HG02943 (cell line): ENCODE measurements around the gene AMBRA1.

Source experiments
- ATAC-seq: cut with Tn5 transposase; IDR thresholded peaks from one replicate; pipeline ENCODE4 v1.9.1; 2021; ENCODE audit warnings: mild to moderate bottlenecking, low read depth, moderate library complexity; ENCODE audit not compliant: unreplicated experiment

The AMBRA1 gene

DNA sequence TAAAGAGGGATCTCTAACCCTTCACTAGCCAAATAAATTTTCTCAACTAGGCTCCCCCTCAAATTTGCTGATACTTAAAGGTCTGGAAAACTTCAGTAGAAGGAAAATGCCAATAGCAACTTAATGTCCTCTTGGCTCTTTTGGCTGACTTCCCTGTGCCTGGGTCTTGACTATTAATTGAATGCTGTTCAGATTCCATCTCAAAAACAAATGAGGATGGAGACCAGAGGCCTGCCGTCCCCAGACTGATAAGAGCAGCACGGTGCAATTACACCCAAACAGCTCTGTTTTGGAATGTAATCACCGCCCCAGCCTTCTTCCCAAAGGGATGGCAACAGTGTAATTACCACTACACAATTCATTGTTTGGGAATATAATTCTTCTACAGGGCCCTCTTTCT lies 112.9 kb downstream of the AMBRA1 start:
- no peak for ATAC-seq

DNA sequence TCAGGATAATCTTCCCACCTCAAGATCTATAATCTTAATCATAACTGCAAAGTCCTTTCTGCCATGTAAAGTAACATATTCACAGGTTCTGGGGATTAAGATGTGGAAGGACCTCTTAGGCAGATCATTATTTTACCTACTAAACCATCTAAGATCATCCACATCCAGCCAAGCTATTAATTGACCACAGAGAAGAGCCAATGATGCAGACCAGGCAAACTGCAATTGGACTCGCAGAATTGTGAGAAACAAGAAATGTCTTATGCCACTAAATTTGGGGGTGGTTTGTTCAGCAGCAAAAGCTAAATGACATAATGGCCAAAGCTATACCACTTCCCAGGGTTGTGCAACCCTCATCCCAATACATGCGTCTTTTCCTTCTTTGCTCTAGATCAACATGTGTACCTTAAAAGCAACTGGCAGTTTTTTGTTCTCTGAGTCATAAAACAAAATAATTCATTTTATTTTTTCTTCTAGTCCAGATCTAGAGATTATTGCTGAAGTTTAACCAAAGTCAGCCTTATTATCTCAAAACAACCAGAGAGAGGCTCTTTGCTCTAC lies 113.6 kb downstream of the AMBRA1 start:
- no peak for ATAC-seq

DNA sequence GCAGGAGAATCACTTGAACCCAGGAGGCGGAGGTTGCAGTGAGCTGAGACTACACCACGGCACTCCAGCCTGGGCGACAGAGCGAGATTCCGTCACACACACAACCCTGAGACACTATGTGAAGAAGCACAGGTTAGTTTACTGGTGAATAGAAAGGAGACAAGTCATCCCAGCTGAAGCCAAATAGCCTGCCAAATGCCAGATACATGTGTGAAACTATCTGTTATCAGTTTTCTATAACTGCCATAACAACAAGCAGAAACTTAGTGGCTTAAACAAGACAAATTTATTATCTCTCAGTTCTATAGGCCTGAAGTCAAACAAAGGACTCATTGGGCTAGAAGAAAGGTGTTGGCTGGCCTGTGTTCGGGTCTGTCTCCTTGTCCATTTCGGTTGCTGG lies 114.2 kb downstream of the AMBRA1 start:
- no peak for ATAC-seq

DNA sequence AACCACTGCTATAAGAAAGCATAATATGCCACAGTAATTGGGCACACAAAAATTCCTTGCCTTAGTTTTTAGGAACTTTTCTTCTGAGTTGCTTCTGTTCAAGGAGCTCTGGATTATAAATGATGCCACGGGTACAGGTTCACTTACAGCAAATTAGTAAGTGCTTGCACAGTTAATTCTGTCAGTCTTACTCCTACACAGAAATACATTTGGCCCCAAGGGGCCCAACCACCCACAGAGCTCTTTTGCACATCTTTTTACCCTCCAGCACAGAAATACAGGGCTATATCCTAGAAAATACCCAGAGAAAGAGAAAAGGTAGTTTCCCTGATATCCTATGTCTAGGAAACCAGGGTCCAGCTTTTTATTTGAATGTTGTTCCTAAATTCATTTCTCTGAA lies 115.6 kb downstream of the AMBRA1 start:
- ATAC-seq = no peak

DNA sequence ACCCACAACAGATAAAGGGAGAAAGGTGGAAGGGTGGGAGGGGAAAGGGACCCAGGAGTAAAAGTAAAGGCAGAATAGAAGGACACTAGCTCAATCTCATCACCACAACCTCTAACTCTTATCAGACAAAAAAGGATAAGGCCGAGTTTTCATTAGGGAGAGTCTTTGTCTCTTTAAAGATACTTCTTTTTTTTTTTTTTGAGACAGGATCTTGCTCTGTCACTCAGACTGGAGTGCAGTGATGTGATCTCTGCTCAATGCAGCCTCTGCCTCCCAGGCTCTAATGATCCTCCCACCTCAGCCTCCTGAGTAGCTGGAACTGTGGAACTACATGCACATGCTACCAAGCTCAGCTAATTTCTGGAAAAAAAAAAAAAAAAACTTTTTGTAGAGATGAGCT lies 116.7 kb downstream of the AMBRA1 start:
- no peak for ATAC-seq

DNA sequence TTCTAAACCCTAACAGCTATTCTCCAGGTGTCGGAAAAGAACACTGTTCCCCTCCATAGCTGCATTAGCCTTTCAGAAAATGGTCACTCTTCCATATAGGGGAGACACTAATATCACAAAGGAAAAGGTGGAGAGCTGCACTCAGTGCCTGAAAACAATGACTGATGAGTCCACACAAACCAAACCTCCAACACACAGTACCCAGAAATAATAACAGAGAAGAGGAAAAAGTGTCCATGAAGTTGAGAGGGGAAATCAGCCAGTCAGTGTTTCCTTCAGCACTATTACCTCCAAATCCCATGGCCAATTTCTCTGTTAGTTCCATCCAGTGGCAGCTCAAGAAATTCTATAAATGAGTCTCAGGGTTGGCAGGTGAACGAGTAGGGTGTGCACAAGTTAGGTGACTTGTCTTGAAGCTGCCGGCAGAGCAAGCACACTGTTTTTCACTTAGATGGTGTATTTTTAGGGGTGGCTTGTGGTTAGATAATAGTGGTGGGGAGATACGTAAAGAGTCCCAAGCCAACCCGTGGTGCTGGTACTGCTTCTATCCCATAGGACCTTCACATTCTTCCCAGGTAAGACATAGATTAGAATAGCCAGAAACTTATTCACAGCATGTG lies 117.8 kb downstream of the AMBRA1 start:
- no peak for ATAC-seq

DNA sequence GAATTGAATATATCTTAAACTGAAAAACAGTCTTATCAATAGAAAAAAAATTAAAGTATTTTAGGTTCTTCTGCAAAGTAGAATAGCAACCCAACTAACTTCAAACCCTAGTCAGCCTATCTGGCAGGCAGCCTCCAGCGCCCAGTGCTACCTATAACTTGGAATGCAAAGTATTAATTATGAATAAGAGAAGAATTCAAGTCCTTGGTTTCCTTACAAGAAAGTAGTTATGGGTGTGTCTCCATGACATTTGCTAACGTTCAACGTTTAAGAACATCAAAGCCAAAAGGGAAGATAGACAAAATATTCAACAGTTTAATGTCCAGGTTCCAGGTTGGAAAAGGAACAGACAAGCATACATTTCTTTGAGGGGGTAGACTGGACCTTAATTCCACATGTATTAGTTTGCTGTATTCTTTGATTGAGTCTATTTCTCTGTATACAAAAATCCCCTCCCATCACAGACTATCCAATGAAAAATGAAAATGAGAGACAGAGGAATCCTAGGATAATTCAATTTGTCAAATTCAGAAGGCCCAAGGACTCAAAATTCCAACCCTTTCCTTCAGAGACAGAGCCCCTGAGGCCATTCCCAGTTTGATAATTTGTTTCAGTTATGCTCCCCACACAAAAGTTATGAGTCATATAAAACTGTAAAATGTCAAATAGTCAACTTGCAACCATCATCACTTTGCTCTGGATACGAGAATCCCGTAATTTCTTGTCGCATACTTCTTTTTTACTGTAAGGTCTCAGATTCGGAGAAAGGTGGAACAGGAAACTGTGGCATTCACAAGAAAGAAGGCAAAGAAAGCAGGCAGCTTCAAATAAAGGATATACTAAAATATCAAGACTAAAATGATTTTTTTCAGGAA lies 118.5 kb downstream of the AMBRA1 start:
- ATAC-seq = no peak

DNA sequence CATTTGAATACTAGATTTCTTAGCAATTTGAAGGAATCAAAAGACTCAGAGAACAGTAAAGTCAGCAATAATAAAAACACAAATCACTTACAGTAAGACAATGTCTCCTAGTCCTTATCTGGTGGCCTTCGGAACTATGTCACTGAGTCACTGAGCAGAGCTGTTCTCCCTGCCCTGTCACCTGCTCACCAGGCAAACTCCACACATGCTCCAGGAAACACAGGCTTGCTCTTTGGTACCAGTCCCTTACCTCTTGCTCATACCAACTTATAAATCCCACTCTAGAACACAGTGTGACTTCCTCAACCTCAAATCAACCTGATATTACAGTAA lies 121.2 kb downstream of the AMBRA1 start:
- ATAC-seq = no peak

DNA sequence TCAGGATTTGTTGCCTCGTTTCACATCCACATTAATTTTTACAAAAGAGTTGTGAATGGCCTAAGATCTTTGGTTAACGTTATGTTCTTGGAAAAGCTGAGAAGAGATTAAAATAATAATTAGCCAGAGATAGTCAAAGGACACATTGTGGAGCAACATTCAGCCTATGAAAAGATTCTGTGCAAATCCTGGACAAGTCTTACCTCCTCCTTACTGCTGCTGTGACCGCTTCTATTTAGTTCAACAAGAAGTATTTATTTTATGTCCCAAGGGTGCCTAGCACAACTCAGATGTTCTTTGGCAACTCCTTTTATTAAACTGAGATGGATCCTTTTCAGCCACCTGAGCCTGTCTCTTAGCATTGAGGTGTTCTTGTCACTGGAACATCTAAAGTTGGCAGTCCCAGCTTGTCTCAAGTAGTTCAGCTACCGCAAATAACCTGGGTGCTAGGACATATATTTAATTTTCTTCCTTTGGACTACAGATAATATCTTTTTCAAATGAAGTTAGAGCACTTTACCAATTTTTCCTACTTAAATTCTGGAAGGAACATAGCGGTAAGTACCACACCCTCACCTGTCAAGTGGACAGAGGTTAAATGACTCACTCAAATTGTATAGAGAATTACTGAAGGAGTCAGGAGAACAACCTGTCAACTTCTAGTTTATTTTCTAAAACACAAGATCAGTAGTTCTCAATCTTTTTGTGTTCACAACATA lies 121.7 kb downstream of the AMBRA1 start:
- no peak for ATAC-seq

DNA sequence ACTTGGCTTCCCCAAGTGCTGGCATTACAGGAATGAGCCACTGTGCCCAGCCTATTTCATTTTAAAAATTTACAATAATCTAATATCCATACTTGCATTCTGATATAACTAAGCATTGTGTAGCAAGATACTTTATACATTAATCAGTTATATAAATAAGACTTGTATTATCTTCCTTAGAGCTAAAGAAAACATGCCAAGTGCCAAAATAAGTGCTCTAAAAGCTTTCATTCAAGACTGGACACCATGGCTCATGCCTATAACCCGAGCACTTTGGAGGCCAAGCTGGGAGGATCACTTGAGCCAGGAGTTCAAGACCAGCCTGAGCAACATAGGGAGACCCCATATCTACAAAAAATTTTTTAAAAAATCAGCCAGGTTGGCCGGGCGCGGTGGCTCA lies 123.9 kb downstream of the AMBRA1 start:
- no peak for ATAC-seq

DNA sequence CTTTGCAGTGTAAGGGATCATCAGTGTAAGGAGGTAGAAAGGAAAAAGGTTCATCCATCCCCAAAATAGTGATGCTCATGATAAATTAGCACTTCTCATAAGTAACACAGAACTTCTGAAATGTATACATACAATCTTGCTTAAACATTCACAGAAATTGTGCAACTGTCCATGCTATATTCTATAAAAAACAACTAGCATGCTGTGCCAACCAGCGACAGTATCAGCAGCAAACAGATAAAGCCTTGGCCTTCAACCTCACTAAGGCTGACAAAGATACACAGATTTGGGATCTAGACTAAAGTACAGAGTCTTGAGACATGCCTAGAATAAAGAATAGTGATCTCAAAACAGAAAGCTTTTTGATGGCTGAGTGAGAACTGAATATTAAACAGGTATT lies 128.1 kb downstream of the AMBRA1 start:
- no peak for ATAC-seq

DNA sequence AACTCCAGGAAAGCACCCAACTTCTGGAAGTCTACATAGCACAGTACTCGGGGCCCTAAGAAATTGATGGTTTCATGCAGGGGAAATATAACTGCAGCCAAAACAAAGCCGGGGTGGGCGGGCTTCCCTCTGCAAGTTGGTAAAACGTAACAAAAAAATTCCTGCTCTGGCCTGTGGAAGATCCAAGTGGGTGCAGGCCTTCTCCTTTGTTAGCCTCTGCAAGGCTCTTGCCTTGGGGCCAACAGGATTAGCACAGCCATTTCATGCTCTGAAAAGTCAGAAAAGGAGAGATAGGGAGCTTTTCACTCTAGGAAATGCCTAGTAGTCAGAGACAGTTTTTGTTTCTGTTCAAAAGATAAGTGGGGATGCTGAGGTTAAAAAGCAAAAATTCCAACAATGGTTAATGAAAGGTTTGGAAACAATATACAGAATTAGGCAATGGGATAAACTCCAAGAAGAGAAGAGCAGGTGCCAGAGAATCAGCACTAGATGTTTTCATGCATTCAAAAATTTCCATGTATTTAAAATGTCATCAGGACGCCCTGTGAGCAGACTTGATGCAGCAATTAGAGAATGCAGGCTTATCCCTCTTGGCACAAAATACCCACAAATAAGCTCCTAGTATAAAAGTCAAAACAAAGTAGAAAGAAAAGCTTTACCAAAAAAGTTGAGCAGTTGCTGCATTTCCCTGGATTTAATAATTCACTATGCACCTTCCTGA lies 130.0 kb downstream of the AMBRA1 start:
- no peak for ATAC-seq

DNA sequence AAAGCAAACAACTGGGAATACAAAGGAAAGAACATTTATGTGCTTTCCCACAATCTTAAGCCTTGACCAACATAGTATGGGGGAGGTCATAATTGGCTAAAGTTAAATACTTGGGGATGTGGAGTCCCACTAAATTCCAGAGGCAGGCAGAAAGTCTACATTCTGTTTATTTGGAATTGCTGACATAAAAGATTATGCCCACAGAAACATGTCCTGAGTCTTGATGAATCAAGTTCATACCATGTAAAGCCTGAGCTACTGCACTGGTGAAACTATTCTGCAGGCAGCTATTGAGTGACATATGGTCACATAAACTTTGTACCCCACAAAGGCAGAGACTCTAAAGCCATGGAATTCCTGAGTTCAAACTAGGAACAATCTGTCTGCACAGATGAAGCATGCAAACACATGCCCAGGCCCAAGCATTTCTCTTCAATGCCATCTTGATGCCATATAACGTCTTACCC lies 132.3 kb downstream of the AMBRA1 start:
- ATAC-seq = no peak

DNA sequence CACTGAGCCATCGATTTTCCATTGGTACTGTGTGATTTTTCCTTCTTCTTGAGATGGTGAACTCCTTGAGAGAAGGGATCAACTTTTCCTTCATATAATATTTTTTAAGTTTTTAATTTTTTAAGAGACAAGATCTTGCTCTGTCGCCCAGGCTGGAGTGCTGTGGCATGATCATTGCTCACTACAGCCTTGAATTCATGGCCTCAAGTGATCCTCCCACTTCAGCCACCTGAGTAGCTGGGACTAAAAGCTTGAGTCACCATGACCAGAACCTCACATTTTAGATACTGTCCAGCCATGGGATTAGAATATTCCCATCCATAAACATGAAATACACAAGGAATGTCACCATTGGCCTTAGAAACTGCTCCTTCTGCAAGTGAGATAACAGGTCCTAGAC lies 135.3 kb downstream of the AMBRA1 start:
- no peak for ATAC-seq

DNA sequence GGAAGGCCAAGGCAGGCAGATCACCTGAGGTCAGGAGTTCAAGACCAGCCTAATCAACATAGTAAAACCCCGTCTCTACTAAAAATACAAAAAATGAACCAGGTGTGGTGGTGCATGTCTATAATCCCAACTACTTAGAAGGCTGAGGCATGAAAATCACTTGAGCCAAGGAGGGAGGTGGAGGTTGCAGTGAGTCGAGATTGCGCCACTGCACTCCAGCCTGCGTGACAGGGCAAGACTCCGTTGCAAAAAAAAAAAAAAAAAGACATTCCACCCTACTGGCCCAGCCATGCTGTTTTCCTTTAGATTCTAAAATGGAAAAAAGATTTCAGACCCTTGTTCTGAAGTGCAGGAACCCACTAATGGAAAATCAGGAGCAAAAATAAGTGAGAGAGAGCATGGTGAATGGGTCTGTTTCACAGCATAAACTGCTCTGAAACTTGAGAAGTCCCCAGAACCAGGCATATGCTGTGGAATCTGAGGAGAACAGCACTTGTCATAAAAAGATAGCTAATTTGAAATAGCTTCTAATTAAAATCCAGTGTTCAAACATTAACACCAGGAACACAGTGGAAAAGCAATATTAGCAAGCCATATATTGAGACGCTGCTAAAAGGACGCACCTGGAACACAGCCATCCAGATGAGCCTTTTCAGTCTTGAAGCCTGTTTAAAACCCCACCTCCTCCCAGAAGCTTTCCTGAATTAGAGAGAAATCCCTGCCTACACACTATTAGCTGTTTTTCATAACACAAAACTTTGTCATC lies 136.0 kb downstream of the AMBRA1 start:
- ATAC-seq = no peak

DNA sequence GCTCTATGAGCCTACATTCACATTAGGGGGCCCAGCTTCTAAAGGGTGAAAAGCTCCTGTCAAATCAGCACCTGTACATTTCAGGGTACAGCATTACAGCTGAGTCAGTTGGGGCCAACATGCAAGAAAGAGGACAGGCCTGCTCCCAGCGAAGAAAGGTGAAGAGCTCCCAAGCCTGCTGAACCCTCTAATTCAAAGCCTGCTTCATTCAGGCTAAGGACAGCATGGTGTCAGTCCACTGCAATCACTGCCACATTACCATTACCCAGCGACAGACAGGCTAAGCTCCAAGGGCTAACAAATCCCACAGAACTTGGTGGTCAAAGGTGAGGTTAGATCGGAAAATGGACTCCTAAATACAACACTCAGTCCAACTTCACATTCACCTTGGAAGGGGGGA lies 136.8 kb downstream of the AMBRA1 start:
- no peak for ATAC-seq

DNA sequence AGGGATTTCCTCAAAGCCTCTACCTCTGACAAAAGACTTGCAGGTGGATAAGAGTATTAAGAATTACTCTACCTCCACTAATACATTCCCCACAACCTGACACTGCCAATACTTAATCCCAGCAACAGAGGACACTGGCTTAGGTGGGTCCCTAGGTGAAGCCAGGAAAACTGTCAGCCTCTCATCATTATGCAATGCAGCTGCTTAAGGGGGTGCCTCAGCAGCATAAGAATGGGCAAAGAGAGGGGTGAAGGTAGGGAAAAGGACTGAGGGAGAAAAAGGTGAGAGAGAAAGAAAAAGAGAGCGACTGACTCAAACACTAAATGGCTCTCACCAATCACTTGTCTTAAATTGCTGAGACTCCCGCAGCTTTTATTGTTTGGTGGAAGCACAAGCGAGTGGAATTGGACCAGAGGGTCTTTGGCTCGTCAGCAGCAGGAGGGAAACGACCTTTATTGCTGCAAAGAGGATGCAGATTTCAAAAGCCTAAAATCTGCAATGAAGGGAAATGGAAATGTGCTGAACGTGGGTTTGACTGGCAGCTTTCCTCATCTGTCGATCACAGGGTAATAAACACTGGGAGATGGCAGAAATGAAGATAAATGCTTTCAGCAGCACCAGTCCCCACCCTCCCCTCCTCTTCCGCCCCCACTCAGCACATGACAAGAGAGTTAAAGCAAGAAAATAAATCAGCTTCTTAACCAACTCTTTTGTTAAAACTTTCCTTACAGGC lies 137.4 kb downstream of the AMBRA1 start:
- no peak for ATAC-seq

DNA sequence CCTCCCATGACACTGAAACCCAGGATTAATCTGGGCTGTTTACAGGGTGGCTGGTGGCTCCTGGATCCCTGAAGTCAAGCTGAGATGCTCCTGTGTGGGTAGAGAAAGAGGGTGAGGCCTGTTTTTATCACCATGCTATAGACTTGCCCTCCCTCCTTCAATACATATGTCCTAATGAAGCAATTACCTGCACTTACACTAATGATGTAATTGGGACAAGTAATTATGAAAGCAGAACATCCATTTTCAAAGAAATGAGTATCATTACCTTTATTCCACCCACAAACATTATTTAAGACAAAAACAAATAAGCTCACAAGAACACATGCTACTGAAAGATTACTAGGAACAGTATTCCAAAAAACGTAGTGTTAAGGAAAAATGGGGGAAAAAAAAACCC lies 138.0 kb downstream of the AMBRA1 start:
- no peak for ATAC-seq

DNA sequence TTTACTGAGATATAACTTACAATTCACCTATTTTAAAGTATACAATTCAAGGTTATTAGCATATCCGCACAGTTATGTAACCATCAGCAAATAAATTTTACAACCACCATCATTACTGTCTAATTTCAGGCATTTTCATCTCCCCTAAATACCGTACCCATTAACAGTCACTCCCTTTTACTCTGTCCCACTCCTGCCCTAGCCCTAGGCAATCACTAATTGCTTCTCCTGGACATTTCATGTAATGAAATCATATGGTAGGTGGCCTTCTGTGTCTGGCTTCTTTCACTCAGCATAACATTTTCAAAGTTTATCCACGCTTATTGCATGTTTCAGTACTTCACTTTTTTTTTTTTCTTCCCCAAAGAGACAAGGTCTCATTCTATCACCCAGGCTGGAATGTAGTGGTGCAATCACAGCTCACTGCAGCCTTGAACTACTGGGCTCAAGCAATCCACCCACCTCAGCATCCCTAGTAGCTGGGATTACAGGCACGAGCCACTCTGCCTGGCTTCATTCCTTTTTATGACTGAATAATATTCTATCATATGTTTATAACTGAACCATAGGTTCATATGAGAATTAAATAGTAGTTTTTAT lies 140.8 kb downstream of the AMBRA1 start:
- no peak for ATAC-seq
